Measurements from ENCODE around the gene ANGPTL2. TPM values are rescaled to one million over a fixed set of nuclear protein-coding genes. Genes with fewer than 3 reads are reported as not detected.

The ANGPTL2 gene
- total RNA-seq, 1 experiment from 2014 or later: 8.3 TPM

DNA sequence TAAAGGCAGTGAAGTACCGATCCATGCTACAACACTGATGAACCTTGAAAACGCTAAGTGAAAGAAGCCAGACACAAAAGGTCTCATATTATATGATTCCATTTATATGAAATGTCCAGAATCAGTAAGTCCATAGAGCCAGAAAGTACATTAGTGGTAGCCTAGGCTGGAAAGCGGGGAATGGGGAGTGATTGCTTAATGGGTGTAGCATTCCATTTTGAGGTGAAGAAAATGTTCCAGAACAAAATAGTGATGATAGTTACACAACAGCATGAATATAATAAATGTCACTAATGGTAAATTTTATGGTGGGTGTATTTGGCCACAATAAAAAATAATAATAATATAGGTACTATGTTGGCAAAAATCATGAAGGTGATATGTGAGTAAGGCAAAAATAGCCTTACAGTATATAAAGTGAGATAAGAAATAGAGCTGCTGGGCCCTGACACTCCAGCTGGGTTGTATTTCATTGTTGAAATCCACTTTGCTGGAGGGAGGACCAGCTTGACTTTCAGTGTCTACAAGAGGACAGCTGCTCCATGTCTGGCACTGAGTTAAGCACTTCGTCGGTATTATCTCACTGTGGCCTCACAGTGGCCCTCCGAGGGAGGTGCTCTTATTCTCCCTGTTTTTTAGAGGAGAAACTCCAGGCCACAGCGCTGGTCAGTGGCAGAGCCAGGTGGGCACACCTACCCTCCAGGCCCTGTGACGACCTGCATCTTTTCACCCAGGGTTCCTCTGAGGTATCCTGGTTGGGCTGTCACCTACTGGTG lies 22.4 kb upstream of the ANGPTL2 start:
- Histone ChIP-seq H3K36me3 (replicated peaks; ENCODE audit: control insufficient read depth, insufficient read depth, low read length) (no peaks in the 10 kb centered on the region), H3K4me3 (ENCODE audit: insufficient read depth, low read depth, low read length) (no peak overlapping the region), H3K27me3 (ENCODE audit: control insufficient read depth, insufficient read depth, low read length) (no peaks in the 10 kb centered on the region)
- no peak for DNase-seq

DNA sequence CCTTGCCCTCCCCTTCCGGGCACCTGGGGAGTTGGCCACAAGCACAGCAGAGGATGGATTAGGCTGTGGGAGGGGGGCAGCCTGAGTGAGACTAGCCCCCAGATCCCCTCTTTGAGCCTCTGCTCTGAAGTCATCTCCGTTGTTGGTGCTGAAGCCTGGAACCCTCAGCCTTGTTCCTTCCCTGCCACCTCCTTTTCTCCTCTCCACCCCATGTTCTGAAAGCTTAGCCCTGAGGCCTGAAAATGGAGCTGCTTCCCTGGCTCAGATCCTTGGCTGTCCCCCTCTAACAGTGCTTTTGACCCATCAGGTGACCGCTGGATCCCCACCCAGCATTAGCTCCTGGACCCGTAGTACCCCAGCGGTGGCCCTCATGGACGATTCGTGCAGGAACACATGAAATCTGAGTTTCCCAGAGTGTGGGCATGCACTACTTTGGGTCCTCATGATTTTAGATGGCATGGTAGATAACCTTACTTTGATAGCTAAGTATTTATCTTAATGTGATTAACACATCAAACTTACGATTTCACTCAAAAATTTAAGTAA lies 21.6 kb upstream of the ANGPTL2 start:
- DNase-seq: no peak
- H3K36me3 ChIP-seq (replicated peaks; ENCODE audit: control insufficient read depth, insufficient read depth, low read length): no peaks in the 10 kb centered on the region
- no peak overlapping the region for H3K4me3 ChIP-seq (ENCODE audit: insufficient read depth, low read depth, low read length)
- H3K27me3 ChIP-seq (ENCODE audit: control insufficient read depth, insufficient read depth, low read length): no peaks in the 10 kb centered on the region

DNA sequence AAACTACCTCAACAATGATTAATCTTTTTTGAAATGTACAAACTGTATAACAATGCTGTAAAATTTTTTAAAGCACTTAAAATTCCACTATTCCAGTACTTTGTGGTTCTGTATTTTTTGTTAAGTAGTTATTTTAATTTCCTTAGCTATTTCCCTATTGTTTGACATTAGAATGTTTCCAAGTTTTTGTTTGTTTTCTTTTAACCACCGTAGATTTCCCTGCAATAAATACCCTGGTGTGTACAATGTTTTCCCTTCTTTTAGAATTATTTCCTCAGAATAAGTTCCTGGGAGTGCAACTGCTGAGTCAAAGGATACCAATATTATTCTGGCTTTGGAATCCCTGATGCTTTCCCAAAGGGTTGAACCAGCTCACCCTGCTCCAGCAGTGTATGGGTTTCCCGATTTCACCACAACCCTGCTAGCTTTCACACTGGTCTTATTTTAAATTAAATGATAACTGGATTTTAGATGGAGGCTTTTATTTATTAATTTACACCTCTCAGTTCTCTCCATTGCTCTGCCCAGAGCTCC lies 20.6 kb upstream of the ANGPTL2 start:
- no peaks in the 10 kb centered on the region; the same call in 1 of the 2 replicates for H3K36me3 ChIP-seq (replicated peaks; ENCODE audit: control insufficient read depth, insufficient read depth, low read length)
- H3K27me3 ChIP-seq (ENCODE audit: control insufficient read depth, insufficient read depth, low read length): no peaks in the 10 kb centered on the region
- H3K4me3 ChIP-seq (ENCODE audit: insufficient read depth, low read depth, low read length): no peak overlapping the region
- DNase-seq: no peak

DNA sequence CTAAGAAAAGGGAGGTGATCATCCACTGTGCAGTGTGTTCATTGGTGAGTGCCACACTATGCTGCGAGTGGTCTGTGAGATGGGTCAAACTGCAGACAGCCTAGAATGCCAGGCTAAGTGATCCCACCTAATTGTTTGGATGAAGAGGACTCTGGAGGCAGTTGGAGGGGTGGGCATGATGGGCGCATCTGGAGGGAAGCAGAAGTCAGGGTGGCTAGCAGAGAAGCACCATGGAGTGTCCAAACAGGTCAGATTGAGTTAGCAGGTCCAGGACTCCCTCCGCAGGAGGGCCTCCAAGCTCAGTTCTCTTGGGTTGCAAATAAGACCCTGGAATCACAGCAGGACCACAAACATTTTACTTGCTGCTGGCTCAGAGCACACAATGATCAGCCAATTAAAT lies 19.9 kb upstream of the ANGPTL2 start:
- no peak for DNase-seq
- Histone ChIP-seq H3K36me3 (replicated peaks; ENCODE audit: control insufficient read depth, insufficient read depth, low read length) (no peaks in the 10 kb centered on the region; the same call in 1 of the 2 replicates), H3K4me3 (ENCODE audit: insufficient read depth, low read depth, low read length) (no peak overlapping the region), H3K27me3 (ENCODE audit: control insufficient read depth, insufficient read depth, low read length) (no peaks in the 10 kb centered on the region)

DNA sequence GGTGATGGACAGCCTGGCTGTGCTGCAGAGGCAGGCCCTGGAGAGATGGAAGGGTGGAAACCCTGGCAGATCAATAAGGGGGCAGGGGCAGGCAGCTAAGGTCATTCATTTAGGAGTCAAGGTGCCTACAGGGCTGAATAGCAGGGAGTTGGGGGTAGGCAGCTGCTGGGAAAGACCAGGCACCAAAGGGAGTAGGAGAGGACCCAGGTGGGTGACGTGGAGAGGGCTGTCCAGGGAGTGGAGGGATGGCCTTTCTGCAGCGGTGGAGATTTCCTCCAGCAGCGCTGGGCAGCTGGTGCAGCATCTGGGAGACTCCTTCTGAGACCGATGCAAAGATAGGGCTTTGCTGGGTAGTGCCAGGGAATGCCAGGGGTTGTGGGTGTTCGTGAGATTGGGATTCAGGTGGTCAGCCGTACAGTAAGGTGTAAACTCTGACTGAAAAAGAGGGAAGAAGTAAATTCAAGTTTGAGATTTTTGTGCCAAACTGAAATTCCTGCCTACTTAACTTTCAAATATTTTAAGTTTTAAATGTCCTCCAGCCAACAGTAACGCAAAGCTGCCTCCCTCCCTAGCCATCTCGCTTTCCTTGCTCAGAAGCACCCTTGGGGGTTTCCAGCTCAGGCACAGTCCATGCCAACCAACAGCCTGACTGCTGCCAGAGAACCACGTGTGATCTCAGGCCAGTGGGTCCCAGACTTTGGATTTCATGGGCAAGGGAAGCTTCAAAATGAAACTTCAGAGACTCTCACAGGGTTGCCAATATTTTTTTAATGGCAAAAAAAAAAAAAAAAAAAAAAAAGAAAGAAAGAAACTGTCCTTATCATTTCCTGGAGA lies 18.6 kb upstream of the ANGPTL2 start:
- Histone ChIP-seq H3K4me3 (ENCODE audit: insufficient read depth, low read depth, low read length) (no peak overlapping the region), H3K27me3 (ENCODE audit: control insufficient read depth, insufficient read depth, low read length) (no peaks in the 10 kb centered on the region), H3K36me3 (replicated peaks; ENCODE audit: control insufficient read depth, insufficient read depth, low read length) (no peaks in the 10 kb centered on the region; the same call in 1 of the 2 replicates)
- no peak for DNase-seq

DNA sequence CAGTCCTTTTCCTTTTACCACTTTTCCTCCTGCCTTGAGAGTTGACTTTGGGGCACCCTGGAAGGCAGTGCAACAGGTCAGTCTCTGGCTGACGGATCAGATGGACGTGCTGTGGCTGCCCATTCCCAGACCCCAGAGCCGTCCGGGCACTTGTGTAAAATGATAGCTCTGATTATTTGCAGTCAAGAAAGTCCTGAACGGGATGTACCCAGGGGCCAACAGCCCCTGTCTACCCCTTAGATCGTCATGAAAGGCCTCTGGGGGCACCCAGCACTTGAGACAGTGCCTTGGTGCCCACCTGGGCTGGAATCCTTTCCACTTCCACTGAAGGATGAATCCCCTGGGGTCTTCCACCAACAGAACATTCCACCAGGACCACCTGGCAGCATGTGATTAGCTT lies 17.7 kb upstream of the ANGPTL2 start:
- Histone ChIP-seq H3K27me3 (ENCODE audit: control insufficient read depth, insufficient read depth, low read length) (no peaks in the 10 kb centered on the region), H3K4me3 (ENCODE audit: insufficient read depth, low read depth, low read length) (no peak overlapping the region), H3K36me3 (replicated peaks; ENCODE audit: control insufficient read depth, insufficient read depth, low read length) (no peaks in the 10 kb centered on the region; the same call in 1 of the 2 replicates)
- DNase-seq: no peak

DNA sequence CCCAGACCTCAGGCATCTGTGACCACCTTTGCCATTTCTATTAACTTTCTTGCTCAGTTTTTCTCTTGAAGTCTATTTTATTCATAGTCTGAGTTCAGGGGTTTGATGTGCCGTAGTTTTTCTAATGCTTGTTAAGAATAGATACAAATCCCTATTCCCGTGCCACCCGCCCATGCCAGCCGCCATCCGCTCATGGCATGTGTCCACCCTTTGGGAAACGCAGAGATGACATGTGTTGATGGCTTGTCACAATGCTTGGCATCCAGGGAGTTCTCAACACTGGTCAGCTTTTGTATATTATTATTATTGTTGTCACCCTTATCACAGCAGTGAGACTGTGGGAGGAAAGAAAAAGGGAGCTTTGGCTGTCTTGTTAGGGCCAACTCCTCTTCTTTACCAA lies 17.3 kb upstream of the ANGPTL2 start:
- Histone ChIP-seq H3K36me3 (replicated peaks; ENCODE audit: control insufficient read depth, insufficient read depth, low read length) (no peaks in the 10 kb centered on the region; the same call in 1 of the 2 replicates), H3K4me3 (ENCODE audit: insufficient read depth, low read depth, low read length) (no peak overlapping the region), H3K27me3 (ENCODE audit: control insufficient read depth, insufficient read depth, low read length) (no peaks in the 10 kb centered on the region)
- DNase-seq: no peak

DNA sequence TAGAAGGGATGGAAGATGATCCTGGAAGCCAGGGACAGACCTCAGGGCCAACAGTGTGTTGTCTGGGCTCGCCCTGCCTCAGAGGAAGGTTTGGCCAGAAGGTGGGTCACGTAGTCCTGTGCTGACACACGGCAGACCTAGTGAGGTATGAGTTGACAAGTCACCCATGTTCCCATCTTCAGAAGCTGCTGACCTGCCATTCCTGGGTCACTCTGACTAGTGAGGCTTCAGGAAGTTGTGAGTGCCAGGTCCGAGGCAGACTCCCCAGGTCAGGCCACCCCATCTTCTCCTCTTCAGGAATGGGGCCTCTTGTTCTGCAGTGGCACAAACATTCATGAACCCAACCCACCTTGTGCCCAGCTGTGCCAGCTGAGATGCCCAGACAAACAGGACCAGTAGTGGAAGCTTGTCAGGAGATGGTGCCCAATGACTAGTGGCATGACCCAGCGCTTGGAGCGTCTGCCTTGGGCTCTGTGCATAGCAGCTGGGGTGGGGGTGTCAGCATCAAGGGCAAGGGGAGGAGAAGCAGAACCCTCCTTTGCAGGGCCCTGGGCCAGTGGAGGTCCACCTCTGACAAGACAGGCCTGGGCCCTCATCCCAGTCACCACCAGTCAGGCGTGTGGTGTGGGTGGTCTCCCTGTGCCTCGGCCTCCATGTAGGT lies 16.8 kb upstream of the ANGPTL2 start:
- Histone ChIP-seq H3K4me3 (ENCODE audit: insufficient read depth, low read depth, low read length) (no peak overlapping the region), H3K36me3 (replicated peaks; ENCODE audit: control insufficient read depth, insufficient read depth, low read length) (no peaks in the 10 kb centered on the region; the same call in 1 of the 2 replicates)
- DNase-seq: no peak

DNA sequence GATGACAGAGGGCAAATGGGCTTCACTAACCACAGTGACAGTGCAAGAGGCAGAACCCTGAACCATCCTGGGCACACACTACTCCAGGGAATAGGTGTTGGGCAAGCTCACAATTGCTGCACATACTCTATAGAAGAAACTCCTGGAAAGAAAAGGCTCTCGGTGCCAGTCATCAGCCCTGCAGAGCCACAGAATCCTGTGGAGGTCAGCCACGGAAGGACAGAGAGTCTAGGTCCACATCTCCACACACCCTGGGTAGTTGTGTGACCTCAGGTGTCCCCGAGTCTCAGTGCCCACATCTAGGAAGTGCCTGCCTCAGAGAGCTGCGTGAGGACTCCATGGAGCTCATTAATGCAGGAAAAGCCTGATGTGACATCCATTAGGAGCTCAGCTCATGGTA lies 16.0 kb upstream of the ANGPTL2 start:
- Histone ChIP-seq H3K27me3 (ENCODE audit: control insufficient read depth, insufficient read depth, low read length) (no peaks in the 10 kb centered on the region), H3K36me3 (replicated peaks; ENCODE audit: control insufficient read depth, insufficient read depth, low read length) (no peaks in the 10 kb centered on the region; the same call in 1 of the 2 replicates), H3K4me3 (ENCODE audit: insufficient read depth, low read depth, low read length) (no peak overlapping the region)
- DNase-seq: no peak

More for the DNA sequence above, 16.8 kb upstream of the ANGPTL2 start:
- H3K27me3 ChIP-seq (ENCODE audit: control insufficient read depth, insufficient read depth, low read length): no peaks in the 10 kb centered on the region

DNA sequence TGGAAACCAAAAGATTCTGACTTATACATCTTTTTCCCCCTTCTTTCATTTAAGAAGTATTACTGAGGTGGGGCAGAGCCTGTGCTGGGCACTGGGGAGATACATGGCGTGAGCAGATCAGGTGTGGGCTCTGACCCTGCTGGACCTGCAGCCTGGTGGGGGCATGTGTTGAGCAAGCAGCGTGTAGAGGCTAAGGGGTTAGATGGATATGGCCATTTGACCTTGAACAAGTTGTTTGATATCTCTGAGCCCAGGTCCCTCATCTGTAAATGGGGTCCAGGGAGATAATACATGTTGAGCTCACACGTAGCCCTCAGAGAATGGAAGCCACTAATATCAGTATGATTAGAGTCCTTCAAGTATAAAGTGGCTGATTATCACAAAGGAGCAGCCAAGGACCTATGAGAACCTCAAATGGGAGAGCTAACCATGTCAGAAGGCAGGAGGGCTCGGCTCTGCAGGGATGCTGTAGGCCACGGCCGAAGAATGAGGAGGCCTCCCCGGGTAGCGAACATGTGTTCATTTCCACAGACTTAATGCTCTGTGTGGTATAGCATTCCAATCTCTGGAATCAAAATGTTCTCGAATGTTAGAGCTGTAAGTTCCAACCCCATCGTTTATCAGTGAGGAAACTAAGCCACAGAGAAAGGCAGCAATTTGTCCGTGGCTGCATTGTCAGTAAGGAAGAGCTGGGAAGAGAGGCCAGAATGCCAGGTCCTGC lies 15.4 kb upstream of the ANGPTL2 start:
- H3K36me3 ChIP-seq (replicated peaks; ENCODE audit: control insufficient read depth, insufficient read depth, low read length): no peaks in the 10 kb centered on the region; the same call in 1 of the 2 replicates
- no peaks in the 10 kb centered on the region for H3K27me3 ChIP-seq (ENCODE audit: control insufficient read depth, insufficient read depth, low read length)
- DNase-seq: no peak
- H3K4me3 ChIP-seq (ENCODE audit: insufficient read depth, low read depth, low read length): no peak overlapping the region

DNA sequence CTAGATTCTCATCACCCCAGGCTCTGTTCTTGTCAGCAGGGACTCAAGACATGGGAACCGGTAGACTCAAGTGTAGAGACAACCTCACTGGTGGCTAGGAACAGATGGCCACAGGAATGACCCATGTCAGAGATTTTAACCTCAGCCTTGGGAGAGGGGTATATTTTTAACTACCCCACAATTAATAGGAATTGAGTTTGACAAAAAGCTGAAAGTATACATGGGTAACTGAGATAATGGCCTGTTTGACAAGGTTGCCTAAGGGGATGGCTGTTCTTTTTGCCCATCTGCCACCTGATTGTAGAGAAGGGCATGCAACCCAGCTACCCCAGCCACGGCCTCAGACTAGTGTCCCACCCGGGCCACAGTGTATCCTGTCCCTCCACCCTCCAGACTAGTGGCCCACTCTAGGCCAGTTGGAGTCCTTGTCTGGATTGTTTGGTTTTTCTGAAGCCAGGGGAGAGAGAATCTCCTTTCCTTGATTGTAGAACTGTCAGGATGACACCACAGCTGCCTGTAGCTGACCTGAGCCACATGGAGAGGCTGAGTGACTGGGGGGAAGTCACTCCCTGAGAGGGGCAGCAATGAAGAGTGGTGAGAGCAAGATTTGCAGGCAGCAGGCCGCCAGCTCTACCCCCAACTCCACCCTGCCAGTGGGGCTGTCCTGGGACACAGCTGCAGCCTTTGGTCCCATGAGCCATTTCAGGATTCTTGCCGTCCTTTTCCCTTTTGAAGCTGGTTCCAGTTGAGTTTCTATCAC lies 14.6 kb upstream of the ANGPTL2 start:
- Histone ChIP-seq H3K36me3 (replicated peaks; ENCODE audit: control insufficient read depth, insufficient read depth, low read length) (no peaks in the 10 kb centered on the region; the same call in 1 of the 2 replicates), H3K4me3 (ENCODE audit: insufficient read depth, low read depth, low read length) (no peak overlapping the region), H3K27me3 (ENCODE audit: control insufficient read depth, insufficient read depth, low read length) (no peaks in the 10 kb centered on the region)
- DNase-seq: no peak

DNA sequence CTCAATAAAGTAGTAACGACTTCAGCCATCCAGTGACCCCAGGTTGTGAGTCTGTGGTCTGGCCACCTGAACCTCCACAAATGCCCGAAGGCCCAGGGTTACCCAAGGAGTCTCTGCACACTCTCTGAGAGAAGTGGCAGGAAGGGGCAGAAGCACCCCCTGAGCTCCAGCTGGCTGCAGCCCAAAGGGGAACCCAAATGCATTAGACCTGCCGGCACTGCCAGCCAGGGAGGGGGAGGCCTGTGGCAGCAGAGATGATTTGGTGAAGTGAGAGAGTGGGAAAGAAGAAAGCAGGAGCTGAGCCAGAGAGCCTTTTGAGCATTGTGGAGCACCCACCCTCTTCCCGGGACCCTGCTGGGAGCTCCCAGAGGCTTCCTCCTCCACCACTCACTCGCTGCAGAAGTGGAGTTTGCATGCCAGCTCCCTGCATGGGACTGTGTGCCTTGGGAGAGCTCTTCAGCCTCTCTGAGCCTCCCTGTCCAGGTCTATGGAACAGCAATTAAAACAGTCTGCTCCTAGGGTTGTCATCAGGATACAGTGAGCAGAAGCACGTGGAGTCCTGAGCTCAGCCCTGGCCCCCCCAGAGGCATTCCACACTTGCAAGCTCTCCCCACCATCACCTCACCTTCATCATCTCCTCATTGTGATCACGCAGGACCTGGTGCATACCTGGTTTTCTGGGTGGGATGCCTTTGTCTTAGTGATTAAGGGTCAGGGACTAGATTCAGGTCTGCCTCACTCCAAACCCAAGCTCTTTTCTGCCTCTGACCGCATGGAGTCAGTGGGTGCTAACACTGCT lies 13.8 kb upstream of the ANGPTL2 start:
- DNase-seq: no peak
- H3K27me3 ChIP-seq (ENCODE audit: control insufficient read depth, insufficient read depth, low read length): no peaks in the 10 kb centered on the region
- no peak overlapping the region for H3K4me3 ChIP-seq (ENCODE audit: insufficient read depth, low read depth, low read length)
- H3K36me3 ChIP-seq (replicated peaks; ENCODE audit: control insufficient read depth, insufficient read depth, low read length): no peaks in the 10 kb centered on the region; the same call in 1 of the 2 replicates
